Measurements from ENCODE around the gene DHRSX.

DNA sequence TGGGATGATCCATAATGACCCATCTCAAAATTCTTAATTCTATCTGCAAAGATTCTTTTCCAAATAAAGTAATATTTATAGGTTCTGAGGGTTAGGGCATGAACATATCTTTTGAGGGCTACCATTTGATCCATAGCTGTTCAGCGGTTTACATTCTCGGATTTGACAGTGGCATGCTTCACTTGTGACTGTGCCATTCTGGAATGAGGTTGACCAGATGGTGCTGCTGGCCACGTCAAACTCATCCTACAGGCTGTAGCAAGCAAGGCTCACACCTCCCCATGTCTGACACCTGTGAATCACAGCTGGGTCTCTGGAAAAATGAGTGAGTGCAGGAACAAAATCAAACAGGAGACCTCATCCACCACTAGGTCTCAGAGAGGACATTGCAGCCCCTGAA, 280.5 kb downstream of the DHRSX start:
- TF ChIP-seq, protein P1, sequence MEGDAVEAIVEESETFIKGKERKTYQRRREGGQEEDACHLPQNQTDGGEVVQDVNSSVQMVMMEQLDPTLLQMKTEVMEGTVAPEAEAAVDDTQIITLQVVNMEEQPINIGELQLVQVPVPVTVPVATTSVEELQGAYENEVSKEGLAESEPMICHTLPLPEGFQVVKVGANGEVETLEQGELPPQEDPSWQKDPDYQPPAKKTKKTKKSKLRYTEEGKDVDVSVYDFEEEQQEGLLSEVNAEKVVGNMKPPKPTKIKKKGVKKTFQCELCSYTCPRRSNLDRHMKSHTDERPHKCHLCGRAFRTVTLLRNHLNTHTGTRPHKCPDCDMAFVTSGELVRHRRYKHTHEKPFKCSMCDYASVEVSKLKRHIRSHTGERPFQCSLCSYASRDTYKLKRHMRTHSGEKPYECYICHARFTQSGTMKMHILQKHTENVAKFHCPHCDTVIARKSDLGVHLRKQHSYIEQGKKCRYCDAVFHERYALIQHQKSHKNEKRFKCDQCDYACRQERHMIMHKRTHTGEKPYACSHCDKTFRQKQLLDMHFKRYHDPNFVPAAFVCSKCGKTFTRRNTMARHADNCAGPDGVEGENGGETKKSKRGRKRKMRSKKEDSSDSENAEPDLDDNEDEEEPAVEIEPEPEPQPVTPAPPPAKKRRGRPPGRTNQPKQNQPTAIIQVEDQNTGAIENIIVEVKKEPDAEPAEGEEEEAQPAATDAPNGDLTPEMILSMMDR (IDR thresholded peaks at IDR 0.05): no peak
- no peak for TF ChIP-seq POLR2AphosphoS5 (IDR thresholded peaks at IDR 0.05)

All from prostate gland (tissue), 2 donors.